ENCODE data around the gene OPN1MW2. TPM values are rescaled to one million over a fixed set of nuclear protein-coding genes. Genes with fewer than 3 reads are reported as not detected.
"Not testable (repeated sequence)": the region's sequence is repeated elsewhere in the genome, so short reads cannot be mapped to it uniquely, and the experiment has no call there.

OPN1MW2 gene
- total and polyA plus RNA-seq, 4 donors: not detected

- WGBS: 83% methylated on average over 6 of the region's 8 CpGs
- not testable (repeated sequence) for H3K9me3 ChIP-seq (ENCODE audit: control insufficient read depth in 4 of 4, low read length in 3 of 4); H3K27me3 ChIP-seq (ENCODE audit: control insufficient read depth in 4 of 4, insufficient read depth in 4 of 4, low read length in 3 of 4); H3K36me3 ChIP-seq (ENCODE audit: control insufficient read depth in 4 of 4, insufficient read depth in 3 of 4, low read depth in 1 of 4, low read length in 3 of 4); H3K27ac ChIP-seq (ENCODE audit: low read depth in 1 of 2, low read length in 2 of 2); H3K4me1 ChIP-seq (ENCODE audit: control insufficient read depth in 4 of 4, insufficient read depth in 4 of 4, low read length in 3 of 4); H3K4me3 ChIP-seq (ENCODE audit: low read depth in 1 of 3, low read length in 3 of 3); H3K9ac ChIP-seq (ENCODE audit: low read depth in 1 of 2, low read length in 2 of 2)
- DNase-seq (ENCODE audit: low spot score): peak; percentile 14
These were observed 20.5 kb downstream of the OPN1MW2 start for GRCh38 chrX:154239982-154240503.

- H3K27ac ChIP-seq (ENCODE audit: low read depth in 1 of 2, low read length in 2 of 2); H3K27me3 ChIP-seq (ENCODE audit: control insufficient read depth in 4 of 4, insufficient read depth in 4 of 4, low read length in 3 of 4); H3K4me1 ChIP-seq (ENCODE audit: control insufficient read depth in 4 of 4, insufficient read depth in 4 of 4, low read length in 3 of 4); H3K9ac ChIP-seq (ENCODE audit: low read depth in 1 of 2, low read length in 2 of 2); H3K4me3 ChIP-seq (ENCODE audit: low read depth in 1 of 3, low read length in 3 of 3); DNase-seq (ENCODE audit: low spot score); H3K36me3 ChIP-seq (ENCODE audit: control insufficient read depth in 4 of 4, insufficient read depth in 3 of 4, low read depth in 1 of 4, low read length in 3 of 4); H3K9me3 ChIP-seq (ENCODE audit: control insufficient read depth in 4 of 4, low read length in 3 of 4): not testable (repeated sequence)
- no CpG with 5 or more reads among the region's 17 CpGs for WGBS
These were observed 28.0 kb downstream of the OPN1MW2 start for GRCh38 chrX:154247377-154248045.

GRCh38 chrX:154248076-154248475 is 28.5 kb downstream of the OPN1MW2 start:
- not testable (repeated sequence) for H3K27me3 ChIP-seq (ENCODE audit: control insufficient read depth in 4 of 4, insufficient read depth in 4 of 4, low read length in 3 of 4); H3K36me3 ChIP-seq (ENCODE audit: control insufficient read depth in 4 of 4, insufficient read depth in 3 of 4, low read depth in 1 of 4, low read length in 3 of 4); DNase-seq (ENCODE audit: low spot score); H3K4me3 ChIP-seq (ENCODE audit: low read depth in 1 of 3, low read length in 3 of 3); H3K4me1 ChIP-seq (ENCODE audit: control insufficient read depth in 4 of 4, insufficient read depth in 4 of 4, low read length in 3 of 4); H3K27ac ChIP-seq (ENCODE audit: low read depth in 1 of 2, low read length in 2 of 2); H3K9me3 ChIP-seq (ENCODE audit: control insufficient read depth in 4 of 4, low read length in 3 of 4); H3K9ac ChIP-seq (ENCODE audit: low read depth in 1 of 2, low read length in 2 of 2)
- WGBS: no CpG with 5 or more reads among the region's 10 CpGs

GRCh38 chrX:154257282-154257681 is 37.7 kb downstream of the OPN1MW2 start, which contains the start of gene OPN1MW3:
Gene OPN1MW3, plus strand, starts transcription at chrX:154257582. Its CDS starts 38 bp downstream, at chrX:154257620.
- H3K27me3 ChIP-seq (ENCODE audit: control insufficient read depth in 4 of 4, insufficient read depth in 4 of 4, low read length in 3 of 4); H3K9me3 ChIP-seq (ENCODE audit: control insufficient read depth in 4 of 4, low read length in 3 of 4); H3K4me3 ChIP-seq (ENCODE audit: low read depth in 1 of 3, low read length in 3 of 3); H3K4me1 ChIP-seq (ENCODE audit: control insufficient read depth in 4 of 4, insufficient read depth in 4 of 4, low read length in 3 of 4); DNase-seq (ENCODE audit: low spot score); H3K27ac ChIP-seq (ENCODE audit: low read depth in 1 of 2, low read length in 2 of 2); H3K9ac ChIP-seq (ENCODE audit: low read depth in 1 of 2, low read length in 2 of 2); H3K36me3 ChIP-seq (ENCODE audit: control insufficient read depth in 4 of 4, insufficient read depth in 3 of 4, low read depth in 1 of 4, low read length in 3 of 4): not testable (repeated sequence)
- WGBS: no CpG with 5 or more reads among the region's 17 CpGs

- no CpG with 5 or more reads among the region's 10 CpGs for WGBS
- not testable (repeated sequence) for H3K4me1 ChIP-seq (ENCODE audit: control insufficient read depth in 4 of 4, insufficient read depth in 4 of 4, low read length in 3 of 4); H3K9me3 ChIP-seq (ENCODE audit: control insufficient read depth in 4 of 4, low read length in 3 of 4); H3K27ac ChIP-seq (ENCODE audit: low read depth in 1 of 2, low read length in 2 of 2); H3K4me3 ChIP-seq (ENCODE audit: low read depth in 1 of 3, low read length in 3 of 3); DNase-seq (ENCODE audit: low spot score); H3K36me3 ChIP-seq (ENCODE audit: control insufficient read depth in 4 of 4, insufficient read depth in 3 of 4, low read depth in 1 of 4, low read length in 3 of 4); H3K9ac ChIP-seq (ENCODE audit: low read depth in 1 of 2, low read length in 2 of 2); H3K27me3 ChIP-seq (ENCODE audit: control insufficient read depth in 4 of 4, insufficient read depth in 4 of 4, low read length in 3 of 4)
These were observed 39.2 kb downstream of the OPN1MW2 start for GRCh38 chrX:154258711-154259110.

- H3K4me1 ChIP-seq (ENCODE audit: control insufficient read depth in 4 of 4, insufficient read depth in 4 of 4, low read length in 3 of 4); H3K4me3 ChIP-seq (ENCODE audit: low read depth in 1 of 3, low read length in 3 of 3); H3K9ac ChIP-seq (ENCODE audit: low read depth in 1 of 2, low read length in 2 of 2); H3K27me3 ChIP-seq (ENCODE audit: control insufficient read depth in 4 of 4, insufficient read depth in 4 of 4, low read length in 3 of 4); DNase-seq (ENCODE audit: low spot score); H3K36me3 ChIP-seq (ENCODE audit: control insufficient read depth in 4 of 4, insufficient read depth in 3 of 4, low read depth in 1 of 4, low read length in 3 of 4); H3K27ac ChIP-seq (ENCODE audit: low read depth in 1 of 2, low read length in 2 of 2); H3K9me3 ChIP-seq (ENCODE audit: control insufficient read depth in 4 of 4, low read length in 3 of 4): not testable (repeated sequence)
- WGBS: no CpG with 5 or more reads among the region's 6 CpGs
These were observed 43.5 kb downstream of the OPN1MW2 start for GRCh38 chrX:154263072-154263471.

GRCh38 chrX:154269245-154269644 is 49.7 kb downstream of the OPN1MW2 start:
- not testable (repeated sequence) for H3K36me3 ChIP-seq (ENCODE audit: control insufficient read depth in 4 of 4, insufficient read depth in 3 of 4, low read depth in 1 of 4, low read length in 3 of 4); H3K4me1 ChIP-seq (ENCODE audit: control insufficient read depth in 4 of 4, insufficient read depth in 4 of 4, low read length in 3 of 4); H3K9ac ChIP-seq (ENCODE audit: low read depth in 1 of 2, low read length in 2 of 2); H3K27me3 ChIP-seq (ENCODE audit: control insufficient read depth in 4 of 4, insufficient read depth in 4 of 4, low read length in 3 of 4); H3K4me3 ChIP-seq (ENCODE audit: low read depth in 1 of 3, low read length in 3 of 3); H3K9me3 ChIP-seq (ENCODE audit: control insufficient read depth in 4 of 4, low read length in 3 of 4); DNase-seq (ENCODE audit: low spot score); H3K27ac ChIP-seq (ENCODE audit: low read depth in 1 of 2, low read length in 2 of 2)
- no CpG with 5 or more reads among the region's 3 CpGs for WGBS

All from liver (tissue), 9 donors.